AG04449 (cell line): Measurements from ENCODE around the gene RAD51B.

Source experiments
- CTCF ChIA-PET: fragments of 350-600 bp; formaldehyde crosslinking; extraction: SDS; loops from one replicate; lab custom pipeline; 2021; ENCODE audit warnings: antibody characterized with exemption; lab: Yijun Ruan, JAX
- POLR2A ChIA-PET: fragments of 400-600, 350-600 bp; formaldehyde crosslinking; extraction: SDS; loops from one replicate; lab custom pipeline; 2020; ENCODE audit warnings: antibody characterized with exemption, inconsistent platforms; lab: Yijun Ruan, JAX
- DNase-seq: peaks from one replicate; pipeline ENCODE4 v3.0.0-alpha.2; 2010; ENCODE audit warnings: low read depth, low spot score
- H3K4me3 ChIP-seq: 2 replicates; pipeline ENCODE4 v1.5.1; 2011; ENCODE audit warnings: low read depth, mild to moderate bottlenecking, control low read depth, low read length
- TF ChIP-seq, protein P1 (sequence below): IDR thresholded peaks from one replicate; pipeline ENCODE4 v1.5.1; 2011; ENCODE audit warnings: mild to moderate bottlenecking, moderate library complexity, low read length, control low read depth, inconsistent platforms; ENCODE audit not compliant: insufficient read depth; ENCODE audit errors: missing control alignments

The RAD51B gene

DNA sequence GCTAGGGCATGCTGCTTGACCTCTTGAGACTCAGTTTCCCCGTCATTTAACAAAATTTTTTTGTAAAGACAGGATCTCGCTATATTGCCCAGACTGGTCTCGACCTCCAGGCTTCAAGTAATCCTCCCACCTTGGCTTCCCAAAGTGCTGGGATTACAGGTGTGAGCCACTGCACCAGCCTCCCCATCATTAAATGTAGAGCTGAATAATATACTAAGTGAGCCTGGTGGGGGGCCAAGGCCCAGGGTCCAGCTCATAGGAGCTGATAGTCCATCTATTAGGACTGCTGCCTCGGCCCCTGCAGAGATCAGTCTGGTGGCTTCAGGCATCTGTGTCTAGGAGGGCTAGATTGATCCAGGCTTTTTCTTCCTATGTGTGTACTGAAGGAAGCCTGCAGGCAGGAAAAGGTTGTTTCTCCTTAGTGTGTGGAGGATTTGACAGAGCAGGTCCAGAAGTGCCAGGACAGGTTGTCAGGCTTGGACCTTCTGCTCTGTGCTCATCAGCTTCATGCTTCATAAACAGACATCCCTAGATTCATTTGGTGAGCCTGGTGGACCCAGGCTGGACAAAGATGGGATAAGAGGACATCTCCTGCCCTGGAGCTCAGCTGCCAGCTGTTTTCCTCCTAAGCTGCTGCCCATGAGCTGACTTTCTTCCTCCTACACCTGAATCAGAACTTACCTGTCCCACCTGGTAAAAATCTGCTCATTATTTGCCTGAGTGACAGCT is 837.9 kb downstream of the RAD51B start:
- CTCF ChIA-PET, result interaction anchor here (0.9 to 1.8 kb wide), 3 partner anchors 10 to 20 kb away, joined by 3 to 5 read pairs (median 4); no protein-coding TSS in a partner anchor

DNA sequence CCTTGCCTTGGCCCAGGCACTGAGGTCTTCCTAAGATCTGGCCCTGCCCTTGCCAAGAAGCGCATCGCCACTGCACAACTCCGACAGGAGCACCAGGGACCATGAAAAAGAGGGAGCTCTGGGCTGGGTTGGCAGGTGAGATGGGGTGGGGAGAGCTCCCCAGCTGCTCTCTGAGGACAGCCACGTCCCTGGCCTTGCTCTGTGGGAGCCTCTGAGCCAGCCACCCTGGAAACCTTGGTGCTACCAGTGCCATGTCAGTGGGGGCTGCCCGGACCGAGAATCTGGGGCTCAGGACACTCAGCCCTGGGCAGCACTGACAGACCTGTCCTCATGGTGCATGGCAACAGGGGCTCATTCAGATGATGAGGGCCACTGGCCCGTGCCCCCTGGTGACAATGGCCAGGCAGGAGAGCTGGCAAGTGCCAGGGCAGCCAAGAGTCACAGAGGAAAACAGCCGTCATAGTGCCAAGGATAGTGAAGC is 838.5 kb downstream of the RAD51B start:
- no peak for DNase-seq

More for the DNA sequence above, 837.9 kb downstream of the RAD51B start:
- no peak for DNase-seq
- TF ChIP-seq, protein P1, sequence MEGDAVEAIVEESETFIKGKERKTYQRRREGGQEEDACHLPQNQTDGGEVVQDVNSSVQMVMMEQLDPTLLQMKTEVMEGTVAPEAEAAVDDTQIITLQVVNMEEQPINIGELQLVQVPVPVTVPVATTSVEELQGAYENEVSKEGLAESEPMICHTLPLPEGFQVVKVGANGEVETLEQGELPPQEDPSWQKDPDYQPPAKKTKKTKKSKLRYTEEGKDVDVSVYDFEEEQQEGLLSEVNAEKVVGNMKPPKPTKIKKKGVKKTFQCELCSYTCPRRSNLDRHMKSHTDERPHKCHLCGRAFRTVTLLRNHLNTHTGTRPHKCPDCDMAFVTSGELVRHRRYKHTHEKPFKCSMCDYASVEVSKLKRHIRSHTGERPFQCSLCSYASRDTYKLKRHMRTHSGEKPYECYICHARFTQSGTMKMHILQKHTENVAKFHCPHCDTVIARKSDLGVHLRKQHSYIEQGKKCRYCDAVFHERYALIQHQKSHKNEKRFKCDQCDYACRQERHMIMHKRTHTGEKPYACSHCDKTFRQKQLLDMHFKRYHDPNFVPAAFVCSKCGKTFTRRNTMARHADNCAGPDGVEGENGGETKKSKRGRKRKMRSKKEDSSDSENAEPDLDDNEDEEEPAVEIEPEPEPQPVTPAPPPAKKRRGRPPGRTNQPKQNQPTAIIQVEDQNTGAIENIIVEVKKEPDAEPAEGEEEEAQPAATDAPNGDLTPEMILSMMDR, result no peak
- H3K4me3 ChIP-seq, result no peak overlapping the region
- POLR2A ChIA-PET, result no interaction called here

DNA sequence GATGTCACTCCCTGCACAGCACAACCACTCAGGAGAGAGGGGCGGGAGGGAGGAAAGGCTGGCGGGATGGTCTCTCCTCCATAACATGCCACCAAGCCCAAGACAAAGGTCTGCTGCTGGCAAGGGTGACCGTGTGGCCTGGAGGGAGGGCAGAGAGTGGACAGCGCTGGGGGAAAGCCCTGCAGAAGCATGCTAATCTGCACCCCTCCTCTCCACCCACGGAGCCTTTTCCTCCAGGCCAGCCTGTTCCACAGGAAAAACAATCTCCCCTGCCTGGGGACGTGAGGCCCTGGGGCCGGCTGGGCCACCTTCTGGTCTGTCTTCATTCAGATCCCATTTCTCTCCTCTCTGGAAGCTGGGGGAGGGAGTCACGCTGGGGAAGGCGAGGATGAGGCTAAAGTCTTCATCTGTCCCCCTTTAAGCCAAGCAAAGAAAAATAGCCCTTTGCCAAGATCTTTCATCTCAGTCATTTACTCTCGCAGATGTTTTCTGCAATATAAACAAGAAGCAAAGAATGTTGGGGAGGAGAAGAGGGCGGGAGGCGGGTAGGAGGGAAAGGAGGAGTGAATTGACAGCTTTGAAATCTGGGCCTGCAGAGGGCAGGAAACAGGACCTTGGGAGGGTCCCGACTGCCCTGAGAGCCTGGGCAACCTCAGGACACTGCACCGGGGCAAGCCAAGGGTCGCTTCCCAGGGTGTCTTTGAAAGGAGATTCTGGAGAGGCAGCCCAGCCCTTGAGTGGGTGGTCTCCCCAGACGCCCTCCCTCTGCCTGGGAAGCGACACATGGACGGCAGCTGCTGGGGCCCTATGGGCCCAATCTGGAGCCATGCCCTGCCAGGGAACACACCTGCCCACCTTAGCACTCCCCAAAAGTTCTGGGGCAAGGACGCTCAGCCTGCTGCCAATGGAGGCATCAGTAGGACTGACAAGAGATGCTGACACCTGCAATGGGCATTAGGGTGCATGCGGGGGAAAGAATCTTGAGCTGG is 839.7 kb downstream of the RAD51B start:
- TF ChIP-seq, protein P1, result no peak
- ChIA-PET POLR2A (no interaction called here), CTCF (interaction anchor here (0.9 to 1.2 kb wide), 4 partner anchors 8 to 410 kb away, joined by 3 to 5 read pairs (median 4); no protein-coding TSS in a partner anchor)
- no peak overlapping the region for H3K4me3 ChIP-seq
- DNase-seq, result no peak

More for the DNA sequence above, 838.5 kb downstream of the RAD51B start:
- TF ChIP-seq, protein P1, result no peak
- POLR2A ChIA-PET, result no interaction called here
- CTCF ChIA-PET, result interaction anchor here (1.8 kb wide), 1 partner anchor 9 kb away, joined by 4 read pairs; no protein-coding TSS in a partner anchor
- no peak overlapping the region for H3K4me3 ChIP-seq

DNA sequence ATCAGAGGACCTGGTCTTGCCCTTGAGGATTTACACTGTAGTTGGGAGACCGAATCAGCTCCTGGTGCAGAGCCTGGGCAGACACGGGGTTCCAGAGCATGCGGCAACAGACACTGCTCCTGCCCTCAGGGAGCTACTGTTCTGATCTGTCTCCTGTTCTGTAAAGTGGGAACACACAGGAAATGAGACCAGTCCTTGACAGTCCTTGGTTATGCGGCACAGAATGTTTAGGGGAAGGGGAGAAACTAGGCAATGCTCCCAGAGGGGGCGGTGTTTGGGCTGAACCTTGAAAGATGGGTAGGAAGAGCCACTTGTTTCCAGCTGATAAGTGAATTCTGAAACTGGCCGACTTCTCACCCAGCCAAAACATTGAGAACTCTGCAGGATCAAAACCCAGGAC is 840.9 kb downstream of the RAD51B start:
- POLR2A ChIA-PET, result no interaction called here
- H3K4me3 ChIP-seq, result no peak overlapping the region
- CTCF ChIA-PET, result interaction anchor here (0.8 to 1.2 kb wide), 5 partner anchors 9 to 411 kb away, joined by 3 to 5 read pairs (median 3); no protein-coding TSS in a partner anchor
- TF ChIP-seq, protein P1, result no peak
- DNase-seq, result no peak

DNA sequence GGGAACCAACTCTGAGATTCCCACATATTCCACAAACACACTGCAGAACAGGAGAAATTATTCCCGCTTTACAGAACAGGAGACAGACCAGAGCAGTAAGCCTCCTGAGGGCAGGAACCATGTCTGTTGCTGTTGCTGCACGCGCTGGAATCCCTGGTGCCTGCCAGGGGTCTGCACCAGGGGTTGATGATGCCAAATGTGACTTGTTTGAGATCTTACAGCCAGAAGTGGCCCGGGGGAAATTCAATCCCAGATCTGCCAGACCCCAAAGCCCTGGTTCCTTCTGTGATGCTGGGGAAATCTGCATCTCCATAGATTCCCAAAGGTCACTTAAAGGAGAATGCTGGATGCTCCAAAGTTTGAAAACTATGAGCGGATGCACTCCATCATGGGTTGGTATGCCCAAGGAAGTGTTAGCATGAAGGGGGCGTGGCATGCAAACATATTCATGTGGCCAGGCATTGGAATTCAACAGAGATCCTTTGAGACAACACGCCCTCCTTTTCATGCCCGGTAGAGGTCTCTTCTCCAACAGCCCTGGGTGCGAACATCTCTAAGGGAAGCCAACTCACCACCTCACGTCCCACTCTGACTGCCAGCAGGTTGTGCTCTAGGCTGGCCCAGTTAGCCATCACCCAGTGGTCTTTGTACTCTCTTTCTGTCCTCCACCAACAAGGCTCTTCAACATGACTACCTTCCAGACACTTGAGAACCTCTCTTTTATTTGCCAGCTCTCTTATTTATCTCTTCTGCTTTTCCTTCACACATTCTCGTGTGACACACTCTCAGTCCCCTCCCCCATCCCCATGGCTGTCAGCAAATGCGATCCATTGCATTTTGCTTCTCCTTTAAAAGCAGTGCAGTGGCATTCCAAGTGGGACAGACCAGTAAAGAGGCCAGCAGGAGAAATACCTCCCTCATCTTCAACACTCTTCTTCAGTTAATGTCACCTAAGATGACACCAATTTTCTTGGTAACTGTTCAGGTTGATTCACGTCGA is 841.9 kb downstream of the RAD51B start:
- no peak for DNase-seq
- TF ChIP-seq, protein P1, result no peak
- ChIA-PET CTCF (interaction anchor here (1.2 to 1.5 kb wide), 2 partner anchors 13 to 124 kb away, joined by 3 to 5 read pairs; no protein-coding TSS in a partner anchor), POLR2A (no interaction called here)
- no peak overlapping the region for H3K4me3 ChIP-seq
